IPS-18a (cell line): ENCODE data around the gene IMMP2L.

ENCODE experiments used
- H3K27ac ChIP-seq: one replicate; pipeline ENCODE4 v1.5.1; 2013; ENCODE audit warnings: low read length
- H3K27me3 ChIP-seq: one replicate; pipeline ENCODE4 v1.6.1; 2013; ENCODE audit warnings: mild to moderate bottlenecking, low read length; ENCODE audit not compliant: control insufficient read depth, insufficient read depth
- H3K36me3 ChIP-seq: one replicate; pipeline ENCODE4 v1.6.1; 2013; ENCODE audit warnings: low read depth, low read length; ENCODE audit not compliant: control insufficient read depth
- H3K4me1 ChIP-seq: one replicate; pipeline ENCODE4 v1.6.1; 2013; ENCODE audit warnings: low read depth, low read length; ENCODE audit not compliant: control insufficient read depth
- H3K4me3 ChIP-seq: one replicate; pipeline ENCODE4 v1.5.1; 2013; ENCODE audit warnings: low read length
- H3K9ac ChIP-seq: one replicate; pipeline ENCODE4 v1.6.1; 2013; ENCODE audit warnings: mild to moderate bottlenecking, low read length, moderate library complexity
- H3K9me3 ChIP-seq: one replicate; pipeline ENCODE4 v1.6.1; 2013; ENCODE audit warnings: low read depth, low read length; ENCODE audit not compliant: control insufficient read depth

Gene IMMP2L

GRCh38 chr7:111541067-111541466, 21.2 kb downstream of the IMMP2L start:
- H3K9ac ChIP-seq, result no peak overlapping the region
- H3K4me3 ChIP-seq, result no peak overlapping the region
- no peak overlapping the region for H3K27ac ChIP-seq
- H3K27me3 ChIP-seq, result no peaks in the 10 kb centered on the region
- no peaks in the 10 kb centered on the region for H3K9me3 ChIP-seq
- H3K4me1 ChIP-seq, result no peaks in the 10 kb centered on the region
- no peaks in the 10 kb centered on the region for H3K36me3 ChIP-seq

DNA sequence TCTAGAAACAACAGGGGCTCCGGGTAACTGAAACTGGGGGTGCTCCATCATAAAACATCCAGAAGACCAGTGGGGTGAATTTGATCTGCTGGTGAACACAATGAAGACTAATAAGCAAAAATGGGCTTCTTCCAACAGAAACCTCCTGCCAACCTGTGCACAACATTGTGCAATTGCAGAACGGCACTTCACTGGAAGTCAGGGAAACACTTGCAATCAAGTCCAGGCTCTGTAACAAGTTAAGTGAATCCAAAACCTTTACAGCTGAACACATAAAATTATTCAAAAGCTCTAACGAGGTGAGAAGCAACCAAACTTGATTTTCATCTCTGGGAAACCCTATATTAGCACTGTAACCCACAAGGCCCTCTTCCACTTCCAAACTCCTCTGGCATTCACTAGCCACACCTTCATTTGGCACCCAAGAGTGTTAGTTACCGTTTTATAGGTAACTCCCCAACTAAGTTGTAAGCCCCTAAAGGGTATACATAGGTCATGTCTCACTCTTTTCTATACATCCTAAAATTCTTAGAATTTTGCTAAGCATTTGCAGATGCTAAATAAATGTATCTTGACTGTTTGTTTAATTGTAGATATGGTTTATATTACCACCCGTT, 22.0 kb downstream of the IMMP2L start:
- Histone ChIP-seq H3K9me3 (no peaks in the 10 kb centered on the region), H3K36me3 (no peaks in the 10 kb centered on the region), H3K4me3 (no peak overlapping the region), H3K4me1 (no peaks in the 10 kb centered on the region), H3K9ac (no peak overlapping the region), H3K27me3 (no peaks in the 10 kb centered on the region), H3K27ac (no peak overlapping the region)

GRCh38 chr7:111537134-111537533, 25.2 kb downstream of the IMMP2L start:
- no peak overlapping the region for H3K27ac ChIP-seq
- no peak overlapping the region for H3K4me3 ChIP-seq
- H3K4me1 ChIP-seq, result no peaks in the 10 kb centered on the region
- no peaks in the 10 kb centered on the region for H3K36me3 ChIP-seq
- no peaks in the 10 kb centered on the region for H3K27me3 ChIP-seq
- no peak overlapping the region for H3K9ac ChIP-seq
- no peaks in the 10 kb centered on the region for H3K9me3 ChIP-seq

GRCh38 chr7:111535142-111535870, 27.0 kb downstream of the IMMP2L start:
- Histone ChIP-seq H3K27me3 (no peaks in the 10 kb centered on the region), H3K4me3 (no peak overlapping the region), H3K36me3 (no peaks in the 10 kb centered on the region), H3K4me1 (no peaks in the 10 kb centered on the region), H3K9me3 (no peaks in the 10 kb centered on the region), H3K9ac (no peak overlapping the region), H3K27ac (no peak overlapping the region)

DNA sequence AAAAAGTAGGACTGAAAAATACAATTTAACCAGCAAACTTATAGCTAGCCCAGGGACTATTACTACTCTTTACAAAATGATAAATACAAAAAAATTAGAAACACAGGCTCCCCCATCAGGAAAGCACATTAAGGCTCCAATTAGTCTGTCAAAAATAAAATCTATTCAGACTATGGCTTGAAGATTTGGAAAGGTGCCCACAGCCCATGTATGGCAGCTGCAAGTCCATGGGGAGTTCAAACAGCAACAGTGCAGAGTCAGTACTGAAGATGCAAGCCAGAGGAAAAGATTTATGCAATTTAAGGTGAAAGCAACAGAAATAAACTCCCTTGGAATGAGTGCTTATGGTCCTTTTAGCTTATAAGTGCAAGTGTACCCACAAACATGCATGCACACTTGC, 29.7 kb downstream of the IMMP2L start:
- no peaks in the 10 kb centered on the region for H3K4me1 ChIP-seq
- H3K4me3 ChIP-seq, result no peak overlapping the region
- H3K27ac ChIP-seq, result no peak overlapping the region
- no peaks in the 10 kb centered on the region for H3K36me3 ChIP-seq
- H3K27me3 ChIP-seq, result no peaks in the 10 kb centered on the region
- no peak overlapping the region for H3K9ac ChIP-seq
- no peaks in the 10 kb centered on the region for H3K9me3 ChIP-seq

- Histone ChIP-seq H3K36me3 (no peaks in the 10 kb centered on the region), H3K4me1 (no peaks in the 10 kb centered on the region), H3K27me3 (no peaks in the 10 kb centered on the region), H3K9ac (no peak overlapping the region), H3K27ac (no peak overlapping the region), H3K4me3 (no peak overlapping the region), H3K9me3 (no peaks in the 10 kb centered on the region)
These were observed 30.3 kb downstream of the IMMP2L start for GRCh38 chr7:111531993-111532392.

DNA sequence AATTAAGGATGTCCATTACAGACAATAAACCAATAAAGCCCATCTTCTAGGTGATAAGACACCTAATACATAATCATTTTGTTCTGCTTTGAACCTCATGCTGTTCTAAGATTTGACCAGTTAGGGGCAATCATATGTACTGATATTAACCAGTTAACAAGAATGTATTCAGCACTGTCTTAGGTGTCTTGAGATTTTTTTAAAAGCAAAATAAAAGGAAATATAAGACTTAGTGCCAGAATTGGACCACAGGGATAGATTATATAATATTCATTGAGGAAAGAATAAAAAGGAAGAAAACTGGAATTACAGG, 32.0 kb downstream of the IMMP2L start:
- Histone ChIP-seq H3K9ac (no peak overlapping the region), H3K4me3 (no peak overlapping the region), H3K27me3 (no peaks in the 10 kb centered on the region), H3K36me3 (no peaks in the 10 kb centered on the region), H3K27ac (no peak overlapping the region), H3K4me1 (no peaks in the 10 kb centered on the region), H3K9me3 (no peaks in the 10 kb centered on the region)

GRCh38 chr7:111529507-111530355, 32.6 kb downstream of the IMMP2L start:
- Histone ChIP-seq H3K9me3 (no peaks in the 10 kb centered on the region), H3K4me1 (no peaks in the 10 kb centered on the region), H3K27ac (no peak overlapping the region), H3K36me3 (no peaks in the 10 kb centered on the region), H3K27me3 (no peaks in the 10 kb centered on the region), H3K9ac (no peak overlapping the region), H3K4me3 (no peak overlapping the region)

GRCh38 chr7:111528331-111528730, 34.0 kb downstream of the IMMP2L start:
- Histone ChIP-seq H3K4me3 (no peak overlapping the region), H3K27me3 (no peaks in the 10 kb centered on the region), H3K36me3 (no peaks in the 10 kb centered on the region), H3K9me3 (no peaks in the 10 kb centered on the region), H3K4me1 (no peaks in the 10 kb centered on the region), H3K9ac (no peak overlapping the region), H3K27ac (no peak overlapping the region)

- Histone ChIP-seq H3K4me3 (no peak overlapping the region), H3K27me3 (no peaks in the 10 kb centered on the region), H3K9me3 (no peaks in the 10 kb centered on the region), H3K36me3 (no peaks in the 10 kb centered on the region), H3K9ac (no peak overlapping the region), H3K4me1 (no peaks in the 10 kb centered on the region), H3K27ac (no peak overlapping the region)
These were observed 34.7 kb downstream of the IMMP2L start for GRCh38 chr7:111527545-111527944.

DNA sequence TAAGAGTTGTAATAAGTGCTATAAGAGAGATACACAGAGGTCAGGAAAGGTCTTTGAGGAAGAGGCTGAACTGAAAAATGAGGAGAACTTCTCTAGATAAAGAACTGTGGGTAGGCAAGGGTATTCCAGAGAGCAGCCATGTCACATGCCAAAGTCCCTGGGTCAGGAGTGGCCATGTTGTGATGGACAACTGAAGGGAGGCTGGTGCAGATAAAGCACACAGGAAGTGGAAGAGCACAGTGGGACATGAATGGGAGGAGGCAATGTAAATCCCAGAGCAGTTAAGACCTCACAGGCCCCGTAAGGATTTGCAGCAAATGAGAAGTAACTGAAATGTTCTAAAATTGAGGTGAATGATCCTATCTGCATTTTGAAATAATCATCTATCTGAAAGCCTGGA, 37.2 kb downstream of the IMMP2L start:
- H3K27ac ChIP-seq, result no peak overlapping the region
- H3K4me3 ChIP-seq, result no peak overlapping the region
- H3K4me1 ChIP-seq, result no peaks in the 10 kb centered on the region
- no peaks in the 10 kb centered on the region for H3K27me3 ChIP-seq
- no peaks in the 10 kb centered on the region for H3K9me3 ChIP-seq
- H3K36me3 ChIP-seq, result no peaks in the 10 kb centered on the region
- no peak overlapping the region for H3K9ac ChIP-seq
